ENCODE results near the gene STX16. TPM values are rescaled to one million over a fixed set of nuclear protein-coding genes. Genes with fewer than 3 reads are reported as not detected.

Gene STX16
- total RNA-seq, 1 donor from 2014 or later = 126 TPM

DNA sequence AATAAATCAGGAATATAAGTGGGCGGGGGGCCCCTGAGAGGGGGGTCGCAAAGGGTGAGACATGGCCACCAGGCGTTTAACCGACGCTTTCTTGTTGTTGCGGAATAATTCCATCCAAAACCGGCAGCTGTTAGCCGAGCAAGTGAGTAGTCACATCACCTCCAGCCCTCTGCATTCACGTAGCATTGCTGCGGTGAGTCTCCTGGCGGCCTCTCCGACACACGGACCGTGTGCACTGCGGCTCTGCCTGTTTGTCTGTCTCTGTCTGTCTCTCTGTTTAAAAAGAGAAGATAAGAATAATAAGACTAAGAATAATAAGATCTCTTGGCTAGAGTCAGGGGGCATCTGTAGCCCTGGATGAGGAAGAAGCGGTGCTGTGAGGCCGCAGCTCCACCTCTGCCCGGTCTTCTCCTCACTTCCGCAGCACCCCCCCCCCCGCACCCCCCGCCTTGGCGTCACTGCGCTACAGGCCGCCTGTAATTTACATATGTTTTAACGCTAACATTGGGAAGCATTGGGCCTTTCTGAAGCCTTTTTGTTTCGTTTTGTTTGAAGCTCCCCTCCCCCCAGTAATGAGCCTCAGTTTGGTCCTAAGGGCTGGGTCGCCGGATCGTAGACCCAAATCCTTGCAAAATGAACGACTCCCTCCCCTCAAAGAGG lies 993 bp downstream of the STX16 start:
- intact Hi-C loops (cut with micrococcal nuclease) = loop anchor here (1.0 to 5.0 kb wide), 11 partner anchors 9 to 1259 kb away; partner anchors contain the start of genes ATP5F1E, GNAS, NELFCD and NPEPL1

DNA sequence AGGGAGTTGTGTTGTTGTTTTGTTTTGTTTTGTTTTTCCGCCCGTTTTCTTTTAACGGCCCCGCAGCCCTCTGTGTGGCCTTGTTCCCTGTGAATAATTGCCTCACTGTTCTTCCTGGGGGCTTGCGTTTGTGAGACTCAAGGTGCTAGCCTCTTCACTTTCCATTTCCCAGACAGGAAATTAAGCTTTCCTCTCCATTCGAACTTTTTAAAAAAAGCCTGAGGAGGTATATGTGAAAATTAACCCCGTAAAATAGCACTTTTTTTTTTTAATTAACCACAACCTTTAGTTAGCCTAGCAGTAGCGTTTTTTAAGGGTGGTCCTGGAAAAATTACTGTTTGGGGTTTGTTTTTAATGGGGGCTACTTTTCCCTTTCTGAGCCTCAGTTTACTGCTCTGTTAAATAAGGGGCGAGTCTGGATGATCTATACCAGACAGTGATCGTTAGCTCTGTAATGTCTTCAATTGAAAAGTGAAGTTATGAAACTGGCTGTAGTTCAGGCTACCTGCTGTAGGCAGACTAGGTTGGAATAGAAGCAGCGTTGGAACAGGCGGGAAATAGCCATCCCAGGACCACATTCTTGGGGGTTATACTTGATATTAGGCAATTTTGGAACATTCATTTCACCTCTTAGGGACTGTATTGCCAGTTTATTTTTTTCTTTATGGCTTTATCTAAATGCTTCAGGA lies 1.7 kb downstream of the STX16 start:
- intact Hi-C loops (cut with micrococcal nuclease) = loop anchor here (1.0 to 5.0 kb wide), 8 partner anchors 9 to 1260 kb away; partner anchors contain the start of genes ATP5F1E, NPEPL1, RAB22A and ZNF831

DNA sequence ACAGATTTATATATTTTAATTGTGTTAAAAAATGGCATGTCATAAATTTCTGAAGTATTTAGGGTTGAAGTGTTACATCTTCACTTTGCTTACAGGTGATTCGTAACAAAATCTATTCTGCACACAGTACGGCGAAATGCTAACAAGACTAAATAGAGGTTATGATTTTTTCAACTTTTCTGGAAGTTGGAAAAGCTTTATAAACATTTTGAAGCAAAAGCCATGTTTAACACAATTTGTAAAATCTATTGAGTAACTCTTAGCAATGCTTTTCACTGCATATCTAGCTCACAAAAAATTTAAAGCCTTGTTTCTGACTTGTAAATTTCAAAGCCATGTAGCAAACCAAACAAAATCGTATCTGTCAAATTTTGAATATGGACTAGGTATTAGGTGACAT lies 3.3 kb downstream of the STX16 start:
- intact Hi-C loops (cut with micrococcal nuclease) = loop anchor here (5.0 kb wide), 3 partner anchors 378 to 1037 kb away; partner anchors contain the start of genes ATP5F1E and ZNF831

DNA sequence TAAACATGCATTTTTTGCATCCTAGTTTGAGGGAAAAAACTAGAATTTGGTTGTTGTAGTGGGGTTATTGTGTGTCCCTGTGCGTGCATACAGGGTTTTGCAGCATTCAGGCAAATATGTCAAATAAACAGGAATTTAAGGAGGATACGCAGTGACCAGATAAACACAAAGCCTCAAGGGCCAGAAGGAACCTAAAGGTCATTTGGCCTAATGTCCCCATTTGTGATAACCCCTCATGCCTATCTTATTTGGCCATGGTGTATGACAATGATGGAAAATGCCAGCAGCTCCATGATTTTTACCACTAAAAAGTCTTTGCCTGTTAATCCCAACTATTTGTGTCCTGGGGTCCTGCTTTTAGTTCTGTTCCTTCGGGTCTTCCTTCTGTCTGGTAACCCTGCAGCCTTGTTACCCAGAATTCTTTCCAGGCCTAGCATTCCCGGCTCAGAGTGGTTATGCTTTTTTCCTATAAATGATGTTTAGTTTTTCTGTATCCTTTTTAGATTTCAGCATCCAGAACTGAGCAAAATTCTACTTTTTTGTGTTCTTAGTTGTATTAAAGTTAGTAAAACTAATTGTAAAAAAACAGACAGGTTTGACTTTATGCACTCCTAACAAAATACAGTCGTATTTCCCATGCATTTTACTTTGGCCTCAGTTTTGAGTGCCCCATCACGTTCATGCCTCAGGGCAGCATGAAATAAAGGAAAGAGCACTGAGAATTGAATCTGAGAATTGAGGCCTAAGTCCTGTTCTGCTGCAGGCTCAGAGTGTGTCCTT lies 4.4 kb downstream of the STX16 start:
- intact Hi-C loops (cut with micrococcal nuclease) = no loop called here

DNA sequence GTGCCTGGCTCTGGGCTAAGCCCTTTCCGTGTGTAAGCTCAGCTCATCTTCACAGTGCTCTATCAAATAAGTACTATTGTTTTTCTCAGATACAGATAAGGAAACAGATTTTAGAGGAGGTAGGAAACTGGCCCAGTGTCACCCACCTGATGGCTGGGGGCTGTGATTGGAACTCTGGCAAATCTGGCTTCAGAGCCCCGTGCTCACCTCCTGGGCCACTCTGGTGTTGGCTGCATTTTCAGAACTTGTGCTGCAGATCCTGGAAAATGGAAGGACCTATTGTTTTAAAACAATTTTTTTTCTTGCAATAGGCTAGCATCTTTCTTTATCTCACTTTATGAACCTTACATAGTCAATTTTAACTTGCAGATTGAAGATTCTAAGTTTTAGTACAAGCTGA lies 5.7 kb downstream of the STX16 start:
- intact Hi-C loops (cut with micrococcal nuclease) = no loop called here

DNA sequence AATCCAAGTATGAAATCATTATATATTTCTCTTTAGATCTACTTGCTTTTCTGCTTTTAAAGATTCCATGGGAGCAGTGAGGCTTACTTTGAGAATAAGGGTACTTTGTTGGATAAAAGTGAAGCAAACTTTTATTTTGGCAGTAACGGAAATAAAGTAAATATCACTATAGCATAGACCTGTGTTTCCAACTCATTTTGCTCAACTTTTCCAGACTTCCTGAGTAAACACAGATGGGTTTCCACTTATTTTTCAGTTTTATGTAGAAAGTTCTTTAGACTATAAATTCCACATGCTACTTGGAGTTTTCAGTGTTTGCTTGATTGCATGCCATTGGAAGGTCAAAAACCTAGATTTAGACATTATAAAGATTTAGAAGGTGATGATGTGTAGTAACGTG lies 6.2 kb downstream of the STX16 start:
- intact Hi-C loops (cut with micrococcal nuclease) = no loop called here

DNA sequence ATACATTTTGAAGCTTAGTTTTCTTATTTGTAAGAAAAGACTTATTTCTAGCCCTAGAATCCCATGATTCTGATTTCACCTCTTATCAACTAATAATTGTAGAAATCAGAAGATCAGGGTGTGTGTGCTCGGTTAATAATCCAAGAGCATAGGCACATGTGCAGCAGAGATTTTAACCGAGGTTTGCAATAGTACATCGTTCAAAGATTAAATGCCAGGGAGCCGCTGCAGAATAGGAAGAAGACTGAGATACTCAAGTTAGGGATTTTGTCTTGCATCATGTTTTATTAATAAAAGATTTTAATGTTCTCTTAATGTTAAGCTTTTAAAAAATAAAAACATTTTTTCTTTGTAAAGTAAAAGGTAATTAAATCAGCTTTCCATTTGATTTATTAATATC lies 6.9 kb downstream of the STX16 start:
- intact Hi-C loops (cut with micrococcal nuclease) = no loop called here

DNA sequence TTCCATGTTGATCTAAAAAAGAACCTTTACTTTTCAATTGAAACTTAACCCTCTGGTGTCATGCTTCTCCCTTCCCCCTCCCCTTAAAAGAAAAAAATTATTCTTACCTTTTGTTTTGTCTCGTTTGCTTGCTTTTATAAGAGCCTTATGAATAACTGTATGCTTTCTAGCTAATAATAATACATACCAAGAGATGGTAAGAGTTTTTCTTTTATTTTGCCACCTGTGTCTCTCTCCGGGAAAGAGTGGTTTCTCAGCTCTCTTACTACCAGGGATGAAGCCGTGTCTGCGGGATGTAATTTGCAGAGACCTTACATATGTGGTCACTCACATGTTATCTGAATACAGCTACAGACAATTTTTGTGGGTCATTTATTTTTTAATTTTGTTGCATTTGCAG lies 7.7 kb downstream of the STX16 start:
- intact Hi-C loops (cut with micrococcal nuclease) = no loop called here

DNA sequence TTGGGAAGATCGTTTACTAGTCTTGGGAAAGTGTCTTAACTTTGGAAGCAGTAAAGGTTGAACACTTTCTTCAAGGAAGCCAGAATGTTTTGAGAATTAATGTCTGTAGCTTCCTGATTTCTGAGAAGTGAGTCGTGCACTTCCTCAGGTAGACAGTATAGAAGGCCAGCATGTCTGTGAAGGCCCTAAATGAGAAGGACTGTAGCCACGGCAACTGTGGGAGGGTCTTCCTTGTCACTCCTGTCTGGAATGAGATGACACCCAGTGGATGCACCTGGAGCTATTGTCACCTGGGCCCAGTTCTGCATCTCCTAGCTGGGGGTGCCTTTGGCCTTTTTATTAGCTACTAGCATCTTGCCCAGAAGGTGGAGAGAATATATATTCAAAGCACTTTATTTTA lies 8.8 kb downstream of the STX16 start:
- intact Hi-C loops (cut with micrococcal nuclease) = loop anchor here (5.0 kb wide), 1 partner anchor 273 kb away; the partner anchor contains the start of gene VAPB

DNA sequence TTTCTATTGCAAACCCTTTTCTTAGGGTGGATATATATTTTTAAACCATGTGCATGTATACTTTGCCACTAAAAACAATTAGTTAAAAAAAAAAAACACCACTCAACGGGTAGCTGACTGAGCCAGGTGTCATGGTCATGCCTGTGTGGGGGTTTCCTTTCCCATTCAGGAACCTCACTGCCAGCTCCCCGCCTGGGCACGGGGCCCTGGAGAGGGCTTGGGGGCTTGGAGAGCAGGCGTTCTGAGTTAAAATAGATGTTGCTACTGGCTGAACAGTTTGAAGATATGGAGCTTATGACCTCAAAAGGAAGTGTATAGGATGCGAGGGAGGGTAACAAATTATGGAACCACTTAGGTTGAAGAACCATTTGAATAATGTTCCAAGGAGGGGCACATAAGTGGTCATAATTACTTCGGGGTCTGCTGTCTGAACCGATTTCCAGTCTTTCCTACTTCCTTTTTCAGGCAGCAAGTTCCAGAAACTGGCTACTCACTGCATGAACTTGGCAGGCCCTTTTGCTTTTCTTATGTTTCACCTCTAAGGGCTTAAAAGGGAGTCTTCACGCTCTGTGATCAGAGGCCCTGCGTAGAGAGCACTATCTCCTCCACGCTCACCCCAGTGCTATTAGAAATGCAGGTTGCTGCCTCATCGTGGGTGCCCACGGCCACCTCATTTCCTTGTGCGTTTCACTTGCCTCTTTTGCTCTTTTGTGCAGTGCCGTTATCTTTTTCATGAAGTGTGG lies 9.9 kb downstream of the STX16 start:
- intact Hi-C loops (cut with micrococcal nuclease) = loop anchor here (1.0 to 5.0 kb wide), 2 partner anchors 9 to 274 kb away; partner anchors contain the start of gene VAPB

DNA sequence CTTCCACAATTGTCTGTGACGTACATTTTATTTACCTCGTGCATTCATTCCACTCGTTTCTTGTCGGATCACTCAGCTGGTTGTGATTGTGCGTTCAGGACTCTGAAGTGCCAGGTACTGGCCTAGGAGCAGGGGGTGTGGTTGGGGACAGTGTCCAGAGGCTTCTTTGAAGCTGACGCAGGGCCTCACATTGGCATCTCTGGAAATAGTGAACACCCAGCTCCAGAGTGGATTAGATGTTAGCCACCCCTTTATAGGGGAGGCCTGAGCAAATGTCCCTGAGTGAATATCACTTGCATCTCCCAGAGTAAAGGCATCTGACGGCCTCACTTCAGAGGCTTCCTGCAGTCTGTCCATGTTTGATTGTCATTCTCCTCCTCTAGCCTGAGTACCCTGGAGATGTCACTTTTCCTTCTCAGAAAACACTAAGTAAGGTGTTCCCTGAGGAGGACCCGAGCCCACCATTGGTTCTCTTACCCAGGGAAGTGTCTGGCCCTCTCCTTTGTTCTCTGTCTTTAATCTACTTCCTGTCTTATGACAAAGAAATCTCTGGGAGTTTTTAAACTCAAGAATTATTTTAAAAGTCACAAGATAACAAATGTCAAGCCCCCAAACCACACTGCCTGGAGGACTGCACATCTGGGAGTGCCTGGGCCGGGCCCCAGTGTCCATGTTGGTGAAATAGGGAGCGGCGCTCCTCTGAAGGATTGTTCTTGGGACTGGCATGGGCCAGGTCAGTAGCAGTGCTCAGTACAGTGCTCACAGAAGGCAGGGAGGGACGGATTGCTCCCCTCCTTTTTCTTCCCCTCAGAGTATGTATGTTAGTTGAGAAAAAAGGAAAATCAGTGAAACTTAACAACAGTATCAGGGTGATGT lies 10.8 kb downstream of the STX16 start:
- intact Hi-C loops (cut with micrococcal nuclease) = loop anchor here (1.0 to 5.0 kb wide), 2 partner anchors 10 to 275 kb away; partner anchors contain the start of gene VAPB

DNA sequence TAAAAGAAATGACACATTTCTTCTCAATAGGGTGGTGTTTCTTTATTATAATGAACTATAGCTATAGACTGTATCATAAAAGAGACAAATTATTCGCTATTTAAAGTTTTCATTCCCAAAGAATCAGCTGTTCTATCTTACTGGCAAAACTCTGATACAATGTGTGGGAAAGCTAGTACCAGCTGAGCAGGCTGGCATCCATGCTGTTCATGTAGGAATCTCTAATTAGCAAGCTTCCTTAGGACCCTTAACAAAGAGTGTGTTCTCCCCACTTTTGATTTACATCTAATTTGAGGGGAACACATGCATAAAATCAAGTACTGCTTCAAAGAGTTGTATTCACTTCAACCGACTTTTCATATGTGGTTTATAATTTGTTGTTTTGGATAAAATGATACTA lies 13.2 kb downstream of the STX16 start:
- intact Hi-C loops (cut with micrococcal nuclease) = loop anchor here (5.0 kb wide), 1 partner anchor 277 kb away; the partner anchor contains the start of gene VAPB

DNA sequence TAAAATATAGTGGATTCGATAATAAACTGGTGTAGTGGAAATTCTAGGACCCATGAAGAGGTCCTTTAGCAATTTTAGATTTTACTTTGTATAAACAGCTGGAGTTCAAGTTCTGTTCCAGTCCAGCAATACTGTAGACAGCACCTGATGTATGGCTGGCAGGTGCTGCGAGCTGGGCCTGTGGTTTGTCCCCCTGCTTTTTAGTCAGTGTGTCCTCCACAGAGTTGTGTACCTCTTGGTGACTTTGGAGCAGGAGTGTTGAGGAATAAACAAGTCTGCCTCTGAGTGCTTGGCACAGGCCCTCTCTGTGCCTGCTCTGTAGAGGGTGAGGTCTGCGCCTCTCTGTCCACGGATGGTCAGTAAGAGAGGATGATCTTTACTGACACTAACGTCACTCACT lies 13.8 kb downstream of the STX16 start:
- intact Hi-C loops (cut with micrococcal nuclease) = loop anchor here (5.0 kb wide), 1 partner anchor 278 kb away; the partner anchor contains the start of gene VAPB

DNA sequence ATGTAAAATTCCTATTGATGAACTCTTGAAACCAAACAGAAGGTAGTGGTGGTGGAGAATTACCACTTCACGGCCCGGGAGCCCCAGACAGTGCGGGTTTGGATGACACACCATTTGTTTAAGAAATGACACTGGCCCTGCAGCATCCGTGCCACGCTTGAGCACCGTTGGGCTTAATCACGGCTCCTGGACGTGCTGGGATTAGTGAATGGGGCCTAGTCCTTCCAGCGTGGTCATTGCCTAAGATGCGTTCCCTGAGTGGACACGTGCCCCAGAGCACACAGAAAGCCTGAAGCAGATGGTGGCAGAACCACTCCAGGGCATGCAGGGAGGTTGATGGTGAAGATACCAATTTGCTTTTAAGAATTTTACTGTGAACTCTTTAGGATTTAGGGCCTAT lies 14.5 kb downstream of the STX16 start:
- intact Hi-C loops (cut with micrococcal nuclease) = no loop called here

DNA sequence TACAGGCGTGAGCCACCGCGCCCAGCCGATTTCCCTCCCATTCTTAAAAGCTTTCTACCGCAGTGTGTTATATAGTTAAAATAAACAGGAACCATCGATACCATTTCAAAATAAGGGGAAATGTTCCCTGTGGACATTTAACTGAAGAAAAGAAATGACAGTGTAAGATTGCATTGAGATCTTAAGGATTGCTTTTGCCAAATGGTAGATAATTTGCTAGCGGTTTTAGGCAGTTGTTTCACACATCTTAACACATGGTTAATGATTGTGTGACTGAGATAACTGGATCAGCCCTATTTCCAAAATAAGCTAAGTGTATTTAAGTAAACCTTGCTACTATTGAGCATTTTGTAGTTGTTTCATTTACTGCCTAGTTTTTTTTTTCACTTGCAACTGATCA lies 15.6 kb downstream of the STX16 start:
- intact Hi-C loops (cut with micrococcal nuclease) = no loop called here

DNA sequence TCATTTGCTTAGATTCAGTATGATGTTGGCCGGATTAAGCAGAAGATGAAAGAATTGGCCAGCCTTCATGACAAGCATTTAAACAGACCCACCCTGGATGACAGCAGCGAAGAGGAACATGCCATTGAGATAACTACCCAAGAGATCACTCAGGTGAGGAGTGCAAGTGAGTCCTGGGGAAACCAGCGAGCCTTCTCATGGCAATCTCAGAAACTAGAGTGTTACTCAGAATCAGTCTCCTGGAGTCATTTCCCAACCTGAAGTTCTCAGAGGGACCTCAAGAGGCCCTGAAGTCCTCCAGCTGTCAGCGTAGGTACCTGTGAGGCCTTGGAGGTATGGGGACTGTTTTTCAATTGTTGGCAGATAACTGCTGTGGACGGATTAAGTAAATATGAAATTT lies 16.9 kb downstream of the STX16 start:
- intact Hi-C loops (cut with micrococcal nuclease) = no loop called here

DNA sequence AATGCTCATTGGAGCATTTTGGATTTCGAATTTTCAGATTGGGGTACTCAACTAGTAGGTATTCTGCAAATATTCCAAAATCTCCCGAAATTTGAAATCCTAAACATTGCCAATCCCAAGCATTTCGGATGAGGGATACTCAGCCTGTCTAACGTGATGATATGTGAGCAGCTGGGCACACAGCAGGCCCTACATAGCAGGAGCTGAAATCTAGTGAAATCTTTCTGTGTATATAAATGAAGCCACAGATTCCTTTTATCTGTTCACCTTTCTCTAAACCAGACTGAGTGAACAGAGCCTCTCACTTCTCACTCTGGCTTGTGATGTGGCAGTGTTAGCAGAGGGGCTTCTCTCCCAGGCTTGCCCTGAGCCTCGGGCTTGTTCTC lies 17.8 kb downstream of the STX16 start:
- intact Hi-C loops (cut with micrococcal nuclease) = no loop called here

DNA sequence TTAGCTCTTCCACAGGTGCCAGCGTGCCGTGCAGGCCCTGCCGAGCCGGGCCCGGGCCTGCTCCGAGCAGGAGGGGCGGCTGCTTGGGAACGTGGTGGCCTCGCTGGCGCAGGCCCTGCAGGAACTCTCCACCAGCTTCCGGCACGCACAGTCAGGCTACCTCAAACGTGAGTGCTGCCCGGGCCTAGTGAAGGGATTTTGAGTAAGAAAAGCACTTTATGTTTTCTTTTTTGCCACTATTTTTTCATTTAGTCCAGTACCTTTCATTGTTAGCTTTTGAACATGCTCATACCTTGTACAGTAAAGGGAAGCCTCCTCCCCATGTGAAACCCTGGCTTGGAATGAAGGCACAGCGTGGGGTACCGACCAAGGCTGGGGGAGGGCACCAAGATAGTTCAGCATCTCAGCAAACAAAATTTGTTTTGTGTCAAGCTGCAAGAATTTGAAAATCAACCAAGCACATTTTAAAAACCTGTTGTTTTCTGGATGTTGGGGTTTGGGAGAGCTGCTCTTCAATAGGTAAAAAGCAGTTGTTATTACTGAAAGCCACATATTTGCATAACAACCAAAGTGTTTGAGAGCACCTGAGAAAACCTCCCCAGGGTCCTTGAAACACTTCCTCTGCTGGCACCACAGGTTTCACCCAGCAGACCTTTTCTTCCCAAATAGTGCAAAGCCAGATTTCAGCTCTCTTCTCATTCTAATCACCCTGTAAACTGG lies 18.4 kb downstream of the STX16 start:
- intact Hi-C loops (cut with micrococcal nuclease) = no loop called here

DNA sequence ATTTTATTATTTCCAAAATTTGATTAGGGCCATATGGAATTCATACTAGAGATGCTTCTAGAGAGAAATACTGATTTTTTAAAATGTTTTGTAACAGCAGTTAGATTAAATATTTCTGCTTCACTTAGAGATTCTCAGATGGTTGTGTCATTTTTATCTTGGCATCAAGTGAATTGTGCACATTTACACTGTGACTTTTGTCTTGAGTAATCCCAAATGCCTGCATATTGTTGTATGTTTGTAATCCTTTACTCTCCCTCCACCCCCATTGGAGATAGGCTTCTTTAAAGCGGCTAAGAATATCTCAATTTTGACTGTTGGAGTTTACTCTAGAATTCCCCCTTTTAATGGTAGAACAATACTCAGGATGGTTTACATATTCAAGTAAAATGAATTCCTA lies 19.0 kb downstream of the STX16 start:
- intact Hi-C loops (cut with micrococcal nuclease) = no loop called here
